Measurements from ENCODE around the gene MSH2.

Gene MSH2

DNA sequence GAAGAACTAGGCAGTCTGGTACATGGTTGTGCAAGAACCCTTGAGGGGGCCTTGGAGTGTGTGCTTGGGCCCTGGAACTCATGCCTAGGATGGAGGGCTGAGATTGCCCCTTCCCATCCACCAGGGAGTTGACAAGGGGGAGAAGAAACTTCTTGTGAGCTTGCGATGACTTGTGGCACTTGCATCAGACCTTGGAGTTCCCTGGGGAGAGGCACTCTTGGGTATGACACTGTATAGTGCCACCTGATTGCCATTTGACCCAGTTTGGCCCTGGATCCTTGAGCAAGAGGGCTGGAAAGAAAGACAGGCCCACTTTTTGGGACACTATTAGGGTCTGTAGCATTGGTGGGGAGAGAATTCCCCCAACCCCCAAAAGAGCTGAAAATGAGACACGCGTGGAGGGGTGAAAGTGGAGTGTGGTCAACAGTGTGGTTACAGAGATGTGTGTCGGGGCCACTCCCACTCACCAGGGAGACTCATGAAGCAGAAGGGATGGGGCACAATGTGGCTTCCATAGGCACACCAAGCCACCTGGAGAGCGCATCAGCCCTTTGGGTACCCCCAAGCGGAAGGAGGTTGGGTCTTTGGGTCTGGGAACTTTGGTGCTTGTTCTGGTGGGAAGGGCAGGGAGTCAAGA, 101.3 kb downstream of the MSH2 start:
- no peak for DNase-seq (ENCODE audit: low read depth)
- TF ChIP-seq, protein P1, sequence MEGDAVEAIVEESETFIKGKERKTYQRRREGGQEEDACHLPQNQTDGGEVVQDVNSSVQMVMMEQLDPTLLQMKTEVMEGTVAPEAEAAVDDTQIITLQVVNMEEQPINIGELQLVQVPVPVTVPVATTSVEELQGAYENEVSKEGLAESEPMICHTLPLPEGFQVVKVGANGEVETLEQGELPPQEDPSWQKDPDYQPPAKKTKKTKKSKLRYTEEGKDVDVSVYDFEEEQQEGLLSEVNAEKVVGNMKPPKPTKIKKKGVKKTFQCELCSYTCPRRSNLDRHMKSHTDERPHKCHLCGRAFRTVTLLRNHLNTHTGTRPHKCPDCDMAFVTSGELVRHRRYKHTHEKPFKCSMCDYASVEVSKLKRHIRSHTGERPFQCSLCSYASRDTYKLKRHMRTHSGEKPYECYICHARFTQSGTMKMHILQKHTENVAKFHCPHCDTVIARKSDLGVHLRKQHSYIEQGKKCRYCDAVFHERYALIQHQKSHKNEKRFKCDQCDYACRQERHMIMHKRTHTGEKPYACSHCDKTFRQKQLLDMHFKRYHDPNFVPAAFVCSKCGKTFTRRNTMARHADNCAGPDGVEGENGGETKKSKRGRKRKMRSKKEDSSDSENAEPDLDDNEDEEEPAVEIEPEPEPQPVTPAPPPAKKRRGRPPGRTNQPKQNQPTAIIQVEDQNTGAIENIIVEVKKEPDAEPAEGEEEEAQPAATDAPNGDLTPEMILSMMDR (conservative IDR thresholded peaks at IDR 0.05; ENCODE audit: control insufficient read depth, insufficient read depth, low read depth, low read length), result no peak
- no peak overlapping the region for H3K4me3 ChIP-seq (ENCODE audit: control insufficient read depth, low read depth, low read length)

DNA sequence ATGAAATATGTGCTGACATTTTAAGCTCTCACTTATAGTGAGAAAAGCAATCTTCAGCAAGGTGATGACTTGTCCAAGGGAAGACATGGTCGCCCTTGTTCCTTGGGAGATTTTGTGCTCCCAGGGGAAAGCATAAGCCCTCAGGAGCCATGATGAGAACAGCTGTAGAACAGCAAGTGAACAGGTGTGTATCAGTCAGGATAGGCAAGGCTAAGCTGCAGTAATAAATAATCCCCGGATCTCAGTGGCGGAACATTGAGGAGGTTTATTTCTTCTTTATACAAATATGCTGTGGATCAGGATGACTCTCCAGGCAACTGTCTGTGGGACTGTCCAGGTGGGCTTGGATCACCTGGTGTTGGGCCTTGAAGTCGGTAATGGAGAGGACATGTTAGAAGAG, 103.1 kb downstream of the MSH2 start:
- TF ChIP-seq, protein P1 (conservative IDR thresholded peaks at IDR 0.05; ENCODE audit: control insufficient read depth, insufficient read depth, low read depth, low read length), result no peak
- no peak overlapping the region for H3K4me3 ChIP-seq (ENCODE audit: control insufficient read depth, low read depth, low read length)
- no peak for DNase-seq (ENCODE audit: low read depth)

DNA sequence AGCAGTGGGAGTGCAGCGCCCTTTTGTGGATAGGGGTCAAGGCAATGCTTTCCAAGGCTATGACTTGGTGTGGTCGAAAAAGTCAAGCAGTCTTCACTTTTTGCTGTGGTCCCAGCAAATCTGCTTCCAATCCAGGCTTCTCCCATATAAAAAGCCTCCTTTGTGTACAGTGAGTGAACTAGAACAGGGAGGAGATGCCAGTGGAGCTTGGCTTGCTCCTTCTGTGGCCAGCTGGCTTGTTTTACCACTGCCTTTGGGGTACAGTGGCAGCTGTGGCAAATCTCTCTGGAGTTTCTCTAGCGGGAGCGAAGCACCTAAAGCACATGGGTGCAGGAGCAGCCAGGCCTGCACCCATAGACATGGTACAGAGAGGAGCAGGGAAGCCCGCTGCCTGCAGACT, 103.5 kb downstream of the MSH2 start:
- H3K4me3 ChIP-seq (ENCODE audit: control insufficient read depth, low read depth, low read length), result no peak overlapping the region
- TF ChIP-seq, protein P1 (conservative IDR thresholded peaks at IDR 0.05; ENCODE audit: control insufficient read depth, insufficient read depth, low read depth, low read length), result no peak
- DNase-seq (ENCODE audit: low read depth), result no peak

DNA sequence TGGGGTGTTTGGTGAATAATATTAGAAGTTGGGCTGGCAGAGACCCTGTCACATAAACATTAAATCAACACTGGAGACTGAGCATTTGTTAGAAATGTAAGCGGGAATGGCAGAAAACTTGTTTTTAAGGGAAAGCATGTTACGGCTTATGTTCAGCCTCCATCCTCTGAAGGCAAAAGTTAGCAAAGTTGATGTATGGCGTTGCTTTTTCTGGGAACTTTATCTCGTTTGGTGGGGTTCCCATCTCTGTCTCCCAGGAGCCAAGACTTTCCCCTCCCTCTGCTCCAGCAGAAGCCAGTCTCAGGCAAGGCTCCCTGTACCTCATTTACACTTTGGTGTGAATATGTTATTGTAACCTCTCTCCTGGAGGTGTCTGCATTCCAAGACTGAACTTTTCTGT, 105.1 kb downstream of the MSH2 start:
- DNase-seq (ENCODE audit: low read depth), result no peak
- H3K4me3 ChIP-seq (ENCODE audit: control insufficient read depth, low read depth, low read length), result no peak overlapping the region
- TF ChIP-seq, protein P1 (conservative IDR thresholded peaks at IDR 0.05; ENCODE audit: control insufficient read depth, insufficient read depth, low read depth, low read length), result no peak

DNA sequence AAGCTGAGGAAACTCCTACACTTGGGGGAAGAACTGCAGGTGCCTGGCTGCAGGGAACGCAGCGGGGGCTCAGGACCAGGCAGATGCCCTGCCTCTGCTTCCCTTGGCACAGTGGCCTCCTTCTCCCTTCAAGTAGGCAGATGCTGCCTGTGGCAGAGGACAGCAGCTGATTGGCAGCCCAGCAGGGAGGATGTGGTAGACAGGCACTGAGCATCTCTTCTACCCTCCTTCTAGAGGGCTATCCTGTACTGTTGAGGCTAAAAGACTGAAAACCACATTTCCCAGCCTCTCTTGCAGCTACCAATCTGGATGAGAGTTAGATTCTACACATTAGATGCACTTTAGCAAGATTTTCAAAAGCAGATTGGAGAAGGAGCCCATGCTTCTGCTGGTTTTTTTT, 105.7 kb downstream of the MSH2 start:
- TF ChIP-seq, protein P1 (conservative IDR thresholded peaks at IDR 0.05; ENCODE audit: control insufficient read depth, insufficient read depth, low read depth, low read length), result no peak
- no peak overlapping the region for H3K4me3 ChIP-seq (ENCODE audit: control insufficient read depth, low read depth, low read length)
- DNase-seq (ENCODE audit: low read depth), result no peak

DNA sequence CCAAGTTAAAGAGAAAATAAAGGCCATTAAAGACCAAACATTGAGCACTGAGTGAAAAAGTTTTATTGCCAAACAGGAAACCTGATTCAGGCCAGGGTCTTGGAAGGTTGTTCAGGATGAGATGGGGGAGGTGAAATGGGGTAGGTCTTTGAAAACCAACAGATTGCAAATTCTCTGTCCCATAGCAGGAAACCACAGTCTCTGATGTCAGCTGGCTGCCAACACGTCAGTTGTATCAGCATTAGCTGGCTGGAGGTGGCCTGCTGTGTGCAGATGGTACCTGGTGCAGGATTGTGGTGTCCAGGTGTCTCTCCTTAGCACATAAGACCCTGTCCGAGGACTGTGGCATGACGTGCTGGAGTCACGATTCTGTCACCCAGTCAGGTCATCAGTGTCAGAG, 106.3 kb downstream of the MSH2 start:
- TF ChIP-seq, protein P1 (conservative IDR thresholded peaks at IDR 0.05; ENCODE audit: control insufficient read depth, insufficient read depth, low read depth, low read length), result no peak
- no peak overlapping the region for H3K4me3 ChIP-seq (ENCODE audit: control insufficient read depth, low read depth, low read length)
- no peak for DNase-seq (ENCODE audit: low read depth)

Measured in fibroblast of mammary gland (primary cell).